Liver (tissue), 9 donors: ENCODE results near the gene LRRC32. TPM values are rescaled to one million over a fixed set of nuclear protein-coding genes. Genes with fewer than 3 reads are reported as not detected.

ENCODE experiments used
- DNase-seq: peaks from one replicate; pipeline ENCODE4 v3.0.0-alpha.2; 2017; ENCODE audit warnings: low spot score
- H3K27ac ChIP-seq, 2 donors: one replicate each; pipeline ENCODE4 v1.7.0; 2013; ENCODE audit warnings: inconsistent platforms in 2 of 2, low read length in 2 of 2, control low read depth in 1 of 2, low read depth in 1 of 2, mild to moderate bottlenecking in 1 of 2
- H3K27me3 ChIP-seq, 4 donors: one replicate each; pipeline versions ENCODE4 v1.6.1 to v1.7.0; 2013; ENCODE audit warnings: low read length in 3 of 4, inconsistent platforms in 1 of 4, mild to moderate bottlenecking in 1 of 4, moderate library complexity in 1 of 4; ENCODE audit not compliant: control insufficient read depth in 4 of 4, insufficient read depth in 4 of 4
- H3K36me3 ChIP-seq, 4 donors: one replicate each; pipeline versions ENCODE4 v1.6.1 to v1.7.0; 2013; ENCODE audit warnings: low read length in 3 of 4, mild to moderate bottlenecking in 3 of 4, low read depth in 1 of 4, moderate library complexity in 1 of 4; ENCODE audit not compliant: control insufficient read depth in 4 of 4, insufficient read depth in 3 of 4
- H3K4me1 ChIP-seq, 4 donors: one replicate each; pipeline versions ENCODE4 v1.6.1 to v1.7.0; 2013; ENCODE audit warnings: low read length in 3 of 4, mild to moderate bottlenecking in 3 of 4, moderate library complexity in 1 of 4; ENCODE audit not compliant: control insufficient read depth in 4 of 4, insufficient read depth in 4 of 4
- H3K4me3 ChIP-seq, 3 donors: one replicate each; pipeline versions ENCODE4 v1.6.1 to v1.7.0; 2013; ENCODE audit warnings: low read length in 3 of 3, control low read depth in 1 of 3, low read depth in 1 of 3, mild to moderate bottlenecking in 1 of 3
- H3K9ac ChIP-seq, 2 donors: one replicate each; pipeline ENCODE4 v1.7.0; 2013; ENCODE audit warnings: low read length in 2 of 2, mild to moderate bottlenecking in 2 of 2, moderate library complexity in 2 of 2, control low read depth in 1 of 2, low read depth in 1 of 2
- H3K9me3 ChIP-seq, 4 donors: one replicate each; pipeline versions ENCODE4 v1.6.1 to v1.7.0; 2013; ENCODE audit warnings: low read length in 3 of 4; ENCODE audit not compliant: control insufficient read depth in 4 of 4
- ATF3 ChIP-seq: IDR thresholded peaks from 2 replicates; pipeline ENCODE4 v1.6.1; 2016; ENCODE audit warnings: antibody characterized with exemption
- CTCF ChIP-seq: fragments of 150-350 bp; IDR thresholded peaks from 2 replicates; pipeline ENCODE4 v1.5.1; 2017; ENCODE audit warnings: improper control_type of control experiment, low read depth, low read length; ENCODE audit not compliant: missing input control
- EGR1 ChIP-seq, 2 donors: IDR thresholded peaks; 2 replicates each; pipeline ENCODE4 v1.6.1; 2016 to 2018; ENCODE audit warnings: antibody characterized with exemption in 2 of 2, low read depth in 2 of 2
- FOXA1 ChIP-seq: IDR thresholded peaks from 2 replicates; pipeline ENCODE4 v1.6.1; 2016; ENCODE audit warnings: antibody characterized with exemption
- FOXA2 ChIP-seq: IDR thresholded peaks from 2 replicates; pipeline ENCODE4 v1.6.1; 2016; ENCODE audit warnings: antibody characterized with exemption
- GABPA ChIP-seq, 2 donors: IDR thresholded peaks in 1 of 2; conservative IDR thresholded peaks in 1 of 2; 2 replicates each; pipeline ENCODE4 v1.6.1; 2016; ENCODE audit warnings: antibody characterized with exemption in 2 of 2, mild to moderate bottlenecking in 1 of 2, moderate library complexity in 1 of 2
- HNF4A ChIP-seq, 2 donors: conservative IDR thresholded peaks; 2 replicates each; pipeline ENCODE4 v1.6.1; 2016; ENCODE audit warnings: antibody characterized with exemption in 2 of 2, mild to moderate bottlenecking in 2 of 2
- HNF4G ChIP-seq: IDR thresholded peaks from 2 replicates; pipeline ENCODE4 v1.6.1; 2016; ENCODE audit warnings: antibody characterized with exemption
- JUND ChIP-seq, 2 donors: IDR thresholded peaks; 2 replicates each; pipeline ENCODE4 v1.6.1; 2016; ENCODE audit warnings: antibody characterized with exemption in 2 of 2
- MAX ChIP-seq: IDR thresholded peaks from 2 replicates; pipeline ENCODE4 v1.6.1; 2016; ENCODE audit warnings: antibody characterized with exemption
- NR2F2 ChIP-seq: IDR thresholded peaks from 2 replicates; pipeline ENCODE4 v1.6.1; 2016; ENCODE audit warnings: antibody characterized with exemption
- RAD21 ChIP-seq, 2 donors: IDR thresholded peaks; 2 replicates each; pipeline ENCODE4 v1.6.1; 2016; ENCODE audit warnings: antibody characterized with exemption in 2 of 2, mild to moderate bottlenecking in 2 of 2
- REST ChIP-seq: IDR thresholded peaks from 2 replicates; pipeline ENCODE4 v1.6.1; 2016; ENCODE audit warnings: antibody characterized with exemption, mild to moderate bottlenecking
- RXRA ChIP-seq, 2 donors: IDR thresholded peaks; 2 replicates each; pipeline ENCODE4 v1.6.1; 2017 to 2018; ENCODE audit warnings: antibody characterized with exemption in 2 of 2, mild to moderate bottlenecking in 1 of 2
- SP1 ChIP-seq: IDR thresholded peaks from 2 replicates; pipeline ENCODE4 v1.6.1; 2018; ENCODE audit warnings: antibody characterized with exemption, mild to moderate bottlenecking
- TAF1 ChIP-seq: conservative IDR thresholded peaks from 2 replicates; pipeline ENCODE4 v1.6.1; 2016; ENCODE audit warnings: antibody characterized with exemption, mild to moderate bottlenecking
- YY1 ChIP-seq: IDR thresholded peaks from 2 replicates; pipeline ENCODE4 v1.6.1; 2016; ENCODE audit warnings: antibody characterized with exemption, mild to moderate bottlenecking
- ZBTB33 ChIP-seq: IDR thresholded peaks from 2 replicates; pipeline ENCODE4 v1.6.1; 2016; ENCODE audit warnings: antibody characterized with exemption
- WGBS: extraction: QIAGEN DNeasy Blood & Tissue Kit; methylation state at CpG from one replicate; pipeline ENCODE4 v1.1.7; 2013; 5-methylcytosine and 5-hydroxymethylcytosine counted together
- polyA plus RNA-seq, 2 donors: library from polyadenylated mRNA; stranded (reverse) in 1 of 2; unstranded in 1 of 2; fragments of 200-250 nt in 1 of 2; fragments of >200 nt in 1 of 2; fragmentation: Nextera tagmentation in 1 of 2; extraction: Ambion mirVana in 1 of 2; gene quantifications; one replicate each; pipeline versions ENCODE4 v1.2.1 to v1.2.3, GENCODE V29; 2013 to 2015
- total RNA-seq, 2 donors: library from RNA; depleted of rRNA; stranded (reverse); fragments of >200 nt; gene quantifications; one replicate each; pipeline ENCODE4 v1.2.3, GENCODE V29; 2014
- donor health status: healthy.
- donor health status: healthy.
- donor health status: healthy.
- donor health status: healthy.
- donor health status: healthy.

Gene LRRC32
- total and polyA plus RNA-seq, 4 donors, result 5.4 to 15.4 (median 9.3) TPM

- Histone ChIP-seq H3K36me3 (no peaks in the 10 kb centered on the region), H3K27ac (peak overlapping the region; percentile 7 to 56), H3K9me3 (peaks cover 3 to 12% (median 3%) of the 10 kb centered on the region in 4 donors), H3K4me3 (no peak overlapping the region), H3K4me1 (peaks cover 0 to 8% (median 0%) of the 10 kb centered on the region in 4 donors), H3K27me3 (no peaks in the 10 kb centered on the region), H3K9ac (no peak overlapping the region)
- TF ChIP-seq GABPA (IDR thresholded peaks at IDR 0.05 in 1 of 2, conservative IDR thresholded peaks at IDR 0.05 in 1 of 2), result no peak
- no peak for TF ChIP-seq HNF4A (conservative IDR thresholded peaks at IDR 0.05)
- TF ChIP-seq FOXA1, result no peak
- TF ChIP-seq RXRA (IDR thresholded peaks at IDR 0.05), result no peak
- no peak for TF ChIP-seq YY1
- TF ChIP-seq TAF1, result no peak
- TF ChIP-seq ATF3, result no peak
- no peak for TF ChIP-seq RAD21 (IDR thresholded peaks at IDR 0.05)
- no peak for TF ChIP-seq ZBTB33
- TF ChIP-seq NR2F2, result no peak
- no peak for TF ChIP-seq MAX
- TF ChIP-seq HNF4G, result no peak
- TF ChIP-seq JUND (IDR thresholded peaks at IDR 0.05), result no peak
- TF ChIP-seq EGR1 (IDR thresholded peaks at IDR 0.05; ENCODE audit: low read depth in 2 of 2), result no peak
- no peak for TF ChIP-seq FOXA2
- no peak for TF ChIP-seq REST
- 88% methylated on average over 8 of the region's 8 CpGs for WGBS
- peak; percentile 30 for DNase-seq
Observed at GRCh38 chr11:76628408-76628947, 42.1 kb downstream of the LRRC32 start.

- Histone ChIP-seq H3K4me3 (no peak overlapping the region), H3K27me3 (no peaks in the 10 kb centered on the region), H3K27ac (no peak overlapping the region), H3K36me3 (no peaks in the 10 kb centered on the region), H3K4me1 (peaks cover 0 to 8% (median 0%) of the 10 kb centered on the region in 4 donors), H3K9ac (no peak overlapping the region), H3K9me3 (peaks cover 3 to 12% (median 3%) of the 10 kb centered on the region in 4 donors)
- 87% methylated on average over 7 of the region's 7 CpGs for WGBS
- peak; percentile 20 for DNase-seq
- TF ChIP-seq FOXA2 (no peak), MAX (no peak), CTCF (no peak), EGR1 (IDR thresholded peaks at IDR 0.05; ENCODE audit: low read depth in 2 of 2) (no peak), HNF4A (conservative IDR thresholded peaks at IDR 0.05) (no peak), REST (no peak), ZBTB33 (no peak), SP1 (no peak), JUND (IDR thresholded peaks at IDR 0.05) (no peak)
Observed at GRCh38 chr11:76627606-76628005, 42.9 kb downstream of the LRRC32 start.
